Endothelial cell of umbilical vein (primary cell): Measurements from ENCODE around the gene CHM.

Experiments used
- EZH2 ChIP-seq: IDR thresholded peaks from 2 replicates; pipeline ENCODE4 v1.6.1; 2012; ENCODE audit warnings: borderline replicate concordance, low read depth, mild to moderate bottlenecking, moderate library complexity, low read length, inconsistent platforms; ENCODE audit not compliant: severe bottlenecking
- JUN ChIP-seq: IDR thresholded peaks from 2 replicates; pipeline ENCODE4 v1.6.1; 2011; ENCODE audit warnings: borderline replicate concordance, low read depth; ENCODE audit not compliant: insufficient read length, insufficient read depth
- MYC ChIP-seq: IDR thresholded peaks from one replicate; pipeline ENCODE4 v1.6.1; 2011; ENCODE audit warnings: mild to moderate bottlenecking, low read depth, low read length
- POLR2A ChIP-seq: IDR thresholded peaks from 2 replicates; pipeline ENCODE4 v1.6.1; 2012; ENCODE audit warnings: low read depth, mild to moderate bottlenecking, control low read depth, low read length
- POLR2AphosphoS5 ChIP-seq: IDR thresholded peaks from 2 replicates; pipeline ENCODE4 v1.6.1; 2012; ENCODE audit warnings: low read depth, mild to moderate bottlenecking, control low read depth, low read length, moderate library complexity; ENCODE audit not compliant: insufficient read depth
- TF ChIP-seq, protein P1 (sequence below), 2 donors: IDR thresholded peaks; 1 replicate in 1 of 2; 2 replicates in 1 of 2; pipeline ENCODE4 v1.5.1; 2011; ENCODE audit warnings: low read length in 2 of 2, mild to moderate bottlenecking in 2 of 2, moderate library complexity in 2 of 2, control low read depth in 1 of 2, inconsistent platforms in 1 of 2, low read depth in 1 of 2; ENCODE audit not compliant: insufficient read depth in 1 of 2; ENCODE audit errors: extremely low read depth in 1 of 2
- TF ChIP-seq, protein P2 (sequence below): IDR thresholded peaks from 2 replicates; pipeline ENCODE4 v1.6.1; 2011; ENCODE audit not compliant: insufficient read depth, insufficient read length

DNA sequence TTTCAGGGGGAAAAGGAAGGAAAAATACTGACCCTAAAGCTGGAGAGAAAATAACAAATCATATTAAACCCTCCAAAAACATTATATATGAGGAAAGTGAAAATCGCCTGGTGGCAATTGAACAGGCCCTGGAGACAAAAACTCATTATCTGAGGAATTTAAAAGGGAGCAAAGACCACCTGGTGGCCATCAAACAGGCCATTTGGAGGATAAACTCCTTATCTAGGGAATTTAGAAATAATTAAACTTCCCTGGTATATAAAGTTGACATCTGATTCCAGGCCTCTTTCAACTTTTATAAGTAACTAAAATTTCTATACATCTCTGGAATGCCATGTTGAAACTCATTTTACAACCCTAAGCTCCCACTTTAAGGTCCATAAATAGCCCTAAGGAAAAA, 35.2 kb downstream of the CHM start:
- TF ChIP-seq EZH2 (no peak), POLR2A (no peak), POLR2AphosphoS5 (no peak), JUN (no peak), MYC (no peak)
- TF ChIP-seq, protein P1, sequence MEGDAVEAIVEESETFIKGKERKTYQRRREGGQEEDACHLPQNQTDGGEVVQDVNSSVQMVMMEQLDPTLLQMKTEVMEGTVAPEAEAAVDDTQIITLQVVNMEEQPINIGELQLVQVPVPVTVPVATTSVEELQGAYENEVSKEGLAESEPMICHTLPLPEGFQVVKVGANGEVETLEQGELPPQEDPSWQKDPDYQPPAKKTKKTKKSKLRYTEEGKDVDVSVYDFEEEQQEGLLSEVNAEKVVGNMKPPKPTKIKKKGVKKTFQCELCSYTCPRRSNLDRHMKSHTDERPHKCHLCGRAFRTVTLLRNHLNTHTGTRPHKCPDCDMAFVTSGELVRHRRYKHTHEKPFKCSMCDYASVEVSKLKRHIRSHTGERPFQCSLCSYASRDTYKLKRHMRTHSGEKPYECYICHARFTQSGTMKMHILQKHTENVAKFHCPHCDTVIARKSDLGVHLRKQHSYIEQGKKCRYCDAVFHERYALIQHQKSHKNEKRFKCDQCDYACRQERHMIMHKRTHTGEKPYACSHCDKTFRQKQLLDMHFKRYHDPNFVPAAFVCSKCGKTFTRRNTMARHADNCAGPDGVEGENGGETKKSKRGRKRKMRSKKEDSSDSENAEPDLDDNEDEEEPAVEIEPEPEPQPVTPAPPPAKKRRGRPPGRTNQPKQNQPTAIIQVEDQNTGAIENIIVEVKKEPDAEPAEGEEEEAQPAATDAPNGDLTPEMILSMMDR (IDR thresholded peaks at IDR 0.05; ENCODE audit: extremely low read depth in 1 of 2, insufficient read depth in 1 of 2, low read depth in 1 of 2, low read length in 2 of 2), result no peak
- TF ChIP-seq, protein P2, sequence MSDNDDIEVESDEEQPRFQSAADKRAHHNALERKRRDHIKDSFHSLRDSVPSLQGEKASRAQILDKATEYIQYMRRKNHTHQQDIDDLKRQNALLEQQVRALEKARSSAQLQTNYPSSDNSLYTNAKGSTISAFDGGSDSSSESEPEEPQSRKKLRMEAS, result no peak
